PFSK-1 (cell line): Measurements from ENCODE around the gene SLC7A6.

Source experiments
- POLR2AphosphoS5 ChIP-seq: IDR thresholded peaks from 2 replicates; pipeline ENCODE4 v1.6.1; 2012; ENCODE audit warnings: low read depth, mild to moderate bottlenecking, control low read depth, low read length, moderate library complexity
- TF ChIP-seq, protein P1 (sequence below), 2 experiments: IDR thresholded peaks; 2 replicates each; pipeline versions ENCODE4 v1.6.1 to v1.8.0; 2011 to 2012; ENCODE audit warnings: low read depth in 2 of 2, low read length in 2 of 2, control low read depth in 1 of 2, inconsistent platforms in 1 of 2, mild to moderate bottlenecking in 1 of 2, moderate library complexity in 1 of 2; ENCODE audit not compliant: insufficient read depth in 1 of 2

DNA sequence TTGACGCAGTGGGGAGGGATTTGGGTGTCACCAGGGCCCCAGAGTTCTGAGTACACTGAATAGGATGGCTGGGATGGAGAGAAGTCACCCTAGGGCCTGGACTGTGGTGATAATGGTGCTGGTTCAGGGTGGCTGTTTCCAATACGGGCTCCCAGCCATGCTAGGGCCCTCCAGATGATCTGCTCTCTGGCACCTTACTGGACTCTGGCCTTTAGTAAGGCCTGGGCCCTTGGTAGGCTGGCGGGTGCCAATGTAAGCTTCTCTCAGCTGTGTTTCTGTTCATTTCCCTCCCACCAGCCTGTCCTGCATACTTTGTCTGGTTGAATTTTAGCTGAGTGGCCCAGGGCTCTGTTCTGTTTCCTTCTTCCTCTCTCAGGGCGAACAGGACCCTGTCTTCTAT, 16.4 kb upstream of the SLC7A6 start:
- TF ChIP-seq, protein P1, sequence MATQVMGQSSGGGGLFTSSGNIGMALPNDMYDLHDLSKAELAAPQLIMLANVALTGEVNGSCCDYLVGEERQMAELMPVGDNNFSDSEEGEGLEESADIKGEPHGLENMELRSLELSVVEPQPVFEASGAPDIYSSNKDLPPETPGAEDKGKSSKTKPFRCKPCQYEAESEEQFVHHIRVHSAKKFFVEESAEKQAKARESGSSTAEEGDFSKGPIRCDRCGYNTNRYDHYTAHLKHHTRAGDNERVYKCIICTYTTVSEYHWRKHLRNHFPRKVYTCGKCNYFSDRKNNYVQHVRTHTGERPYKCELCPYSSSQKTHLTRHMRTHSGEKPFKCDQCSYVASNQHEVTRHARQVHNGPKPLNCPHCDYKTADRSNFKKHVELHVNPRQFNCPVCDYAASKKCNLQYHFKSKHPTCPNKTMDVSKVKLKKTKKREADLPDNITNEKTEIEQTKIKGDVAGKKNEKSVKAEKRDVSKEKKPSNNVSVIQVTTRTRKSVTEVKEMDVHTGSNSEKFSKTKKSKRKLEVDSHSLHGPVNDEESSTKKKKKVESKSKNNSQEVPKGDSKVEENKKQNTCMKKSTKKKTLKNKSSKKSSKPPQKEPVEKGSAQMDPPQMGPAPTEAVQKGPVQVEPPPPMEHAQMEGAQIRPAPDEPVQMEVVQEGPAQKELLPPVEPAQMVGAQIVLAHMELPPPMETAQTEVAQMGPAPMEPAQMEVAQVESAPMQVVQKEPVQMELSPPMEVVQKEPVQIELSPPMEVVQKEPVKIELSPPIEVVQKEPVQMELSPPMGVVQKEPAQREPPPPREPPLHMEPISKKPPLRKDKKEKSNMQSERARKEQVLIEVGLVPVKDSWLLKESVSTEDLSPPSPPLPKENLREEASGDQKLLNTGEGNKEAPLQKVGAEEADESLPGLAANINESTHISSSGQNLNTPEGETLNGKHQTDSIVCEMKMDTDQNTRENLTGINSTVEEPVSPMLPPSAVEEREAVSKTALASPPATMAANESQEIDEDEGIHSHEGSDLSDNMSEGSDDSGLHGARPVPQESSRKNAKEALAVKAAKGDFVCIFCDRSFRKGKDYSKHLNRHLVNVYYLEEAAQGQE (IDR thresholded peaks at IDR 0.05; ENCODE audit: insufficient read depth in 1 of 2, low read depth in 2 of 2, low read length in 2 of 2), result no peak
- TF ChIP-seq POLR2AphosphoS5, result no peak
